HL-60 (cell line): ENCODE results near the gene FGFR2.

ENCODE experiments used
- DNase-seq, 2 experiments: peaks; one replicate each; pipeline ENCODE4 v3.0.0-alpha.2; 2010 to 2020; ENCODE audit warnings: low read depth in 1 of 2, low spot score in 1 of 2
- H3K27ac ChIP-seq: fragments of 250-450 bp; sonication (Bioruptor Pico); replicated peaks from 2 replicates; pipeline ENCODE4 v1.5.1; 2020; ENCODE audit warnings: mild to moderate bottlenecking, moderate library complexity
- H3K27me3 ChIP-seq: fragments of 250-450 bp; sonication (Bioruptor Pico); 2 replicates; pipeline ENCODE4 v1.5.1; 2021; ENCODE audit warnings: mild to moderate bottlenecking, moderate library complexity; ENCODE audit not compliant: insufficient read depth, poor library complexity, severe bottlenecking
- H3K4me3 ChIP-seq: replicated peaks from 2 replicates; pipeline ENCODE4 v1.5.1; 2011; ENCODE audit warnings: mild to moderate bottlenecking, control low read depth, low read length; ENCODE audit not compliant: insufficient read depth
- CTCF ChIP-seq: IDR thresholded peaks from one replicate; pipeline ENCODE4 v1.5.1; 2011; ENCODE audit warnings: low read length, control low read depth, inconsistent platforms; ENCODE audit not compliant: insufficient read depth
- GABPA ChIP-seq: IDR thresholded peaks from 2 replicates; pipeline ENCODE4 v1.6.1; 2012; ENCODE audit warnings: low read depth
- POLR2AphosphoS5 ChIP-seq: IDR thresholded peaks from 2 replicates; pipeline ENCODE4 v1.6.1; 2012; ENCODE audit warnings: low read depth
- REST ChIP-seq: IDR thresholded peaks from 2 replicates; pipeline ENCODE4 v1.6.1; 2012; ENCODE audit warnings: low read depth; ENCODE audit not compliant: insufficient replicate concordance
- SPI1 ChIP-seq: IDR thresholded peaks from 2 replicates; pipeline ENCODE4 v1.6.1; 2012; ENCODE audit warnings: low read depth, mild to moderate bottlenecking, borderline replicate concordance

FGFR2 gene

GRCh38 chr10:121455377-121455776 is 142.9 kb downstream of the FGFR2 start:
- Histone ChIP-seq H3K27ac (no peak overlapping the region), H3K27me3 (no peaks in the 10 kb centered on the region), H3K4me3 (no peak overlapping the region)
- no peak for TF ChIP-seq POLR2AphosphoS5
- no peak for TF ChIP-seq REST
- no peak for TF ChIP-seq GABPA
- TF ChIP-seq SPI1 = no peak
- TF ChIP-seq CTCF = no peak
- no peak for DNase-seq

GRCh38 chr10:121454781-121455180 is 143.5 kb downstream of the FGFR2 start:
- H3K27ac ChIP-seq = no peak overlapping the region

GRCh38 chr10:121453160-121453559 is 145.1 kb downstream of the FGFR2 start:
- DNase-seq = no peak
- Histone ChIP-seq H3K27me3 (no peaks in the 10 kb centered on the region), H3K4me3 (no peak overlapping the region), H3K27ac (no peak overlapping the region)
- TF ChIP-seq CTCF (no peak), SPI1 (no peak), GABPA (no peak), POLR2AphosphoS5 (no peak), REST (no peak)

More at GRCh38 chr10:121454781-121455180, 143.5 kb downstream of the FGFR2 start:
- TF ChIP-seq GABPA (no peak), CTCF (no peak), REST (no peak), POLR2AphosphoS5 (no peak), SPI1 (no peak)
- no peak overlapping the region for H3K4me3 ChIP-seq
- no peak for DNase-seq
- H3K27me3 ChIP-seq = no peaks in the 10 kb centered on the region
